Fibroblast of pulmonary artery (primary cell): ENCODE data around the gene CENPF.

ENCODE experiments used
- DNase-seq: peaks from one replicate; pipeline ENCODE4 v3.0.0-alpha.2; 2010; ENCODE audit warnings: low read depth
- H3K4me3 ChIP-seq: replicated peaks from 2 replicates; pipeline ENCODE4 v1.5.1; 2011; ENCODE audit warnings: low read depth, mild to moderate bottlenecking, control low read depth, low read length, moderate library complexity
- CTCF ChIP-seq: IDR thresholded peaks from 2 replicates; pipeline ENCODE4 v1.5.1; 2011; ENCODE audit warnings: mild to moderate bottlenecking, control low read depth, low read length, inconsistent platforms; ENCODE audit errors: missing control alignments

The CENPF gene

GRCh38 chr1:214677945-214678344 is 75.0 kb downstream of the CENPF start:
- TF ChIP-seq CTCF = no peak
- no peak overlapping the region for H3K4me3 ChIP-seq
- no peak for DNase-seq

- no peak overlapping the region for H3K4me3 ChIP-seq
- TF ChIP-seq CTCF = no peak
- no peak for DNase-seq
Measured at GRCh38 chr1:214678386-214678785, 75.4 kb downstream of the CENPF start.

- DNase-seq = no peak
- TF ChIP-seq CTCF = no peak
- H3K4me3 ChIP-seq = no peak overlapping the region
Measured at GRCh38 chr1:214683621-214684020, 80.6 kb downstream of the CENPF start.

- no peak for DNase-seq
- no peak for TF ChIP-seq CTCF
- no peak overlapping the region for H3K4me3 ChIP-seq
Measured at GRCh38 chr1:214685906-214686305, 82.9 kb downstream of the CENPF start.

GRCh38 chr1:214686497-214686896 is 83.5 kb downstream of the CENPF start:
- TF ChIP-seq CTCF = no peak
- H3K4me3 ChIP-seq = no peak overlapping the region
- no peak for DNase-seq

GRCh38 chr1:214688891-214689290 is 85.9 kb downstream of the CENPF start:
- H3K4me3 ChIP-seq = no peak overlapping the region
- no peak for DNase-seq
- no peak for TF ChIP-seq CTCF

- no peak for DNase-seq
- no peak for TF ChIP-seq CTCF
- H3K4me3 ChIP-seq = no peak overlapping the region
Measured at GRCh38 chr1:214694769-214695168, 91.8 kb downstream of the CENPF start.
